ENCODE results near the gene OR8A1.

The OR8A1 gene

DNA sequence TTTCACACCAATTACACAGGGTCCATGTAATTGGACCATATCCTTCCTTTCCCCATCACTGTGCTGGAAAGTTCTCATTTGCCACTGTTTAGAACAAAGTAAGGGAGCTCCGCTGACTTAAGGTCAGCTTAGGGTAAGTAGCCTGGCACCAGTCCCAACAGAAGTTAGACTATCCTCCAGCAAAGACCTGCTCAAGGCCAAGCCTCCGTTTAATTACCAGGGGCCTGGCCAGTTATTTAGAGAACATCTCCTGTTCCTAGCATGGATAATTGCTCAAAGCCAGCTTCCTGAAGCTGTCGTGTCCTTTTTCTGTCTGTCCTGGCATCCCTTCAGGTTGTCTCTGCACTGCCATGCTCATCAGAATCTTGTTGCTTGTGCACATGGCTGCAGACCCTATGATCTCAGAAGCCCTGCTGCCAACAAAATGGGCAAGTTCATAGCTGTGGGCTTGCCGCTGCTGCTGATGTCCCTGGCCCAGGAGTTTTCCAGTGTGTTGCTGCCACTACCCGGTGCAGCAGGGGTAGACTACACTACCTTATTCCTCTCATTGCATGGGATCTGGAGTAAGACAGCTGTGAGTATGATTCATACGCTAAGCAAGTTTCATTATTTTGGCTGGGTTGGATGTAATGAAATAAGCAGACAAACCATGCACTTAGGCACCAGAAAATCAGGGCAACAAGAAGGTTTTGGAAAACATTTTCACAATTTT, 8.1 kb downstream of the OR8A1 start:
- TF ChIP-seq, protein P1, sequence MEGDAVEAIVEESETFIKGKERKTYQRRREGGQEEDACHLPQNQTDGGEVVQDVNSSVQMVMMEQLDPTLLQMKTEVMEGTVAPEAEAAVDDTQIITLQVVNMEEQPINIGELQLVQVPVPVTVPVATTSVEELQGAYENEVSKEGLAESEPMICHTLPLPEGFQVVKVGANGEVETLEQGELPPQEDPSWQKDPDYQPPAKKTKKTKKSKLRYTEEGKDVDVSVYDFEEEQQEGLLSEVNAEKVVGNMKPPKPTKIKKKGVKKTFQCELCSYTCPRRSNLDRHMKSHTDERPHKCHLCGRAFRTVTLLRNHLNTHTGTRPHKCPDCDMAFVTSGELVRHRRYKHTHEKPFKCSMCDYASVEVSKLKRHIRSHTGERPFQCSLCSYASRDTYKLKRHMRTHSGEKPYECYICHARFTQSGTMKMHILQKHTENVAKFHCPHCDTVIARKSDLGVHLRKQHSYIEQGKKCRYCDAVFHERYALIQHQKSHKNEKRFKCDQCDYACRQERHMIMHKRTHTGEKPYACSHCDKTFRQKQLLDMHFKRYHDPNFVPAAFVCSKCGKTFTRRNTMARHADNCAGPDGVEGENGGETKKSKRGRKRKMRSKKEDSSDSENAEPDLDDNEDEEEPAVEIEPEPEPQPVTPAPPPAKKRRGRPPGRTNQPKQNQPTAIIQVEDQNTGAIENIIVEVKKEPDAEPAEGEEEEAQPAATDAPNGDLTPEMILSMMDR (IDR thresholded peaks at IDR 0.05; ENCODE audit: low read depth, low read length) = no peak
- DNase-seq (ENCODE audit: extremely low read depth, low read depth) = no peak

DNA sequence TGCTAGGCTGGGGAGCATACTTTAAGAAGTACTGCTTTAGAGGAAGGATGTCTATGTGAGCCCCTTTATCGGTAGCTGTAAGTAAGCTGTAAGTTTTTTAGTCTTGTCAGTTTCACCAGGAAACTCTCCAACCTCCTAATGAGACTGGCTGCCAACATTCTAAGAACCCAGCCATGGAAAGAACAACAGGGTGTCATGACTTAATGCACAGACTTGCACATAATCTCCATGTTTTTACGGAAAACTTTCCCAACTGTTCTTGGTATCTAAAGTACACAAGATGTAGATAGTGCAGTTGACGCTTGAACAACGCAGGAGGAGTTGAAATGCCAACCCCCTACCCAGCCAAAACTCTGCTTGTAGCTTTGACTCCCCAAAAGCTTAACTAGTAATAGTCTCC, 9.0 kb downstream of the OR8A1 start:
- TF ChIP-seq, protein P1 (IDR thresholded peaks at IDR 0.05; ENCODE audit: low read depth, low read length) = no peak
- DNase-seq (ENCODE audit: extremely low read depth, low read depth) = no peak

GRCh38 chr11:124581817-124582216, 12.0 kb downstream of the OR8A1 start:
- DNase-seq (ENCODE audit: extremely low read depth, low read depth) = no peak
- TF ChIP-seq, protein P1 (IDR thresholded peaks at IDR 0.05; ENCODE audit: low read depth, low read length) = no peak

- no peak for DNase-seq (ENCODE audit: extremely low read depth, low read depth)
- TF ChIP-seq, protein P1 (IDR thresholded peaks at IDR 0.05; ENCODE audit: low read depth, low read length) = no peak
Measured at GRCh38 chr11:124582565-124582964, 12.8 kb downstream of the OR8A1 start.

- DNase-seq (ENCODE audit: extremely low read depth, low read depth) = no peak
- TF ChIP-seq, protein P1 (IDR thresholded peaks at IDR 0.05; ENCODE audit: low read depth, low read length) = no peak
Measured at GRCh38 chr11:124583781-124584180, 14.0 kb downstream of the OR8A1 start.

- DNase-seq (ENCODE audit: extremely low read depth, low read depth) = no peak
- TF ChIP-seq, protein P1 (IDR thresholded peaks at IDR 0.05; ENCODE audit: low read depth, low read length) = no peak
Measured at GRCh38 chr11:124584681-124585372, 15.0 kb downstream of the OR8A1 start.

DNA sequence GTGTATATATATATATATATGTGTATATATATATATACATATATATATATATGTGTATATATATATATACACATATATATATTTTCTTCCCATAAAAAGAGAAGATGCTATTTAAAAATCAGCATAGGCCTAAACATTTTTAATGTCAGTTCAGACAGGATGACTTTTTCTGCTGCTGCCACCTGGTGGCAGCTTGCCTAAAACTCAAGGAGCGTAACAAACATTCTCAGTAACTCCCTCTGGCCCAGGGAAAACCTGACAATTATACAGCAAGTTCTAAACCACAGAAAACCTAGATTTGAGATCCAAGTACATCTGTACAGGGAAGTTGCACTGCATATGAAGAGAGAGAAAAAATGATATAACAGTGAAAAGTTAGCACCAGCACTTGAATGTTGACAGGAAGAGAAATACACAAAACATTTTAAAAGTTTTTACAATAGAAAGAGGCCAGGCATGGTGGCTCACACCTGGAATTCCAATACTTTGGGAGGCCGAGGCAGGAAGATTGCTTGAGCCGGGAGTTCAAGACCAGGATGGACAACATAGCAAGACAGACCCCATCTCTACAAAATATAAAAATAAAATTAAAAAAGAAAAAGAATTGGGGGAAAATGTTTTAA, 16.6 kb downstream of the OR8A1 start:
- DNase-seq (ENCODE audit: extremely low read depth, low read depth) = peak; percentile 20

More for the DNA sequence above, 16.6 kb downstream of the OR8A1 start:
- TF ChIP-seq, protein P1 (IDR thresholded peaks at IDR 0.05; ENCODE audit: low read depth, low read length) = peak; percentile 71
